ENCODE measurements around the gene PDCD1LG2.

The PDCD1LG2 gene

DNA sequence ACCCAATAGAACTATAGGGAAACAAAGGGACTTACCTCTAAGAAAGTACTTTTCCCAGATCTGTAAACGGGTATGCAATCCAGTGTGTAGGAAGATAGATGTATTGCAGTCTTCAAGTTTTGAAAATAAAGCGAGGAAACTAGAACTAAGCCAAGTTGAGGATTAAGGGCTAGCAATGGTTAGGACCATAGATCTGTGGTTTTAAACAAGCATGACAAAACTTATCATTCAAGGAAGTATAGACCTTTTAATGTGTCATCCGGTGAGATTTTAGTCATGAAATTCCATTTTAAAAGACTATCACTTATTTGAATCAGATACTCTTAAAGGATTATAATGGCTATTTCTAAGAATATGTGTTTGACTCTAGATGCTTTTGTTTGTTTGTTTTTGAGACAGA is 39.5 kb upstream of the PDCD1LG2 start:
- TF ChIP-seq, protein P1, sequence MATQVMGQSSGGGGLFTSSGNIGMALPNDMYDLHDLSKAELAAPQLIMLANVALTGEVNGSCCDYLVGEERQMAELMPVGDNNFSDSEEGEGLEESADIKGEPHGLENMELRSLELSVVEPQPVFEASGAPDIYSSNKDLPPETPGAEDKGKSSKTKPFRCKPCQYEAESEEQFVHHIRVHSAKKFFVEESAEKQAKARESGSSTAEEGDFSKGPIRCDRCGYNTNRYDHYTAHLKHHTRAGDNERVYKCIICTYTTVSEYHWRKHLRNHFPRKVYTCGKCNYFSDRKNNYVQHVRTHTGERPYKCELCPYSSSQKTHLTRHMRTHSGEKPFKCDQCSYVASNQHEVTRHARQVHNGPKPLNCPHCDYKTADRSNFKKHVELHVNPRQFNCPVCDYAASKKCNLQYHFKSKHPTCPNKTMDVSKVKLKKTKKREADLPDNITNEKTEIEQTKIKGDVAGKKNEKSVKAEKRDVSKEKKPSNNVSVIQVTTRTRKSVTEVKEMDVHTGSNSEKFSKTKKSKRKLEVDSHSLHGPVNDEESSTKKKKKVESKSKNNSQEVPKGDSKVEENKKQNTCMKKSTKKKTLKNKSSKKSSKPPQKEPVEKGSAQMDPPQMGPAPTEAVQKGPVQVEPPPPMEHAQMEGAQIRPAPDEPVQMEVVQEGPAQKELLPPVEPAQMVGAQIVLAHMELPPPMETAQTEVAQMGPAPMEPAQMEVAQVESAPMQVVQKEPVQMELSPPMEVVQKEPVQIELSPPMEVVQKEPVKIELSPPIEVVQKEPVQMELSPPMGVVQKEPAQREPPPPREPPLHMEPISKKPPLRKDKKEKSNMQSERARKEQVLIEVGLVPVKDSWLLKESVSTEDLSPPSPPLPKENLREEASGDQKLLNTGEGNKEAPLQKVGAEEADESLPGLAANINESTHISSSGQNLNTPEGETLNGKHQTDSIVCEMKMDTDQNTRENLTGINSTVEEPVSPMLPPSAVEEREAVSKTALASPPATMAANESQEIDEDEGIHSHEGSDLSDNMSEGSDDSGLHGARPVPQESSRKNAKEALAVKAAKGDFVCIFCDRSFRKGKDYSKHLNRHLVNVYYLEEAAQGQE (IDR thresholded peaks at IDR 0.05; ENCODE audit: insufficient read depth in 1 of 2, low read depth in 2 of 2, low read length in 2 of 2), result no peak
- no peak for TF ChIP-seq SIN3A (IDR thresholded peaks at IDR 0.05; ENCODE audit: borderline replicate concordance, insufficient read depth, low read length)
- no peak for TF ChIP-seq FOXP2 (optimal IDR thresholded peaks at IDR 0.05; ENCODE audit: borderline replicate concordance, extremely low read depth, extremely low read length, insufficient read depth)
- TF ChIP-seq POLR2AphosphoS5 (IDR thresholded peaks at IDR 0.05; ENCODE audit: low read depth, low read length), result no peak
- no peak for TF ChIP-seq TAF1 (IDR thresholded peaks at IDR 0.05; ENCODE audit: borderline replicate concordance, insufficient read depth, low read length)

DNA sequence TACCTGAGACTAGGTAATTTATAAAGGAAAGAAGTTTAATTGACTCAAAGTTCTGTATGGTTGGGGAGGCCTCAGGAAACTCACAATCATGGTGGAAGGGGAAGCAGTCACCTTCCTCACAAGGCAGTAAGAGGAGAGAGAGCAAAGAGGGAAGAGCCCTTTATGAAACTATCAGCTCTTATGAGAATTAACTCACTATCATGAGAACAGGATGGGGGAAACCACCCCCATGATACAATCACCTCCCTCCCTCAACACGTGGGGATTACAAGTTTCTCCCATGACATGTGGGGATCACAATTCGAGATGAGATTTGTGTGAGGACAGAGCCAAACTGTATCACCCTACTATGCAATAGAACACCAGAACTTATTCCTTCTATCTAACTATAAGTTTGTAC is 32.1 kb upstream of the PDCD1LG2 start:
- TF ChIP-seq, protein P1 (IDR thresholded peaks at IDR 0.05; ENCODE audit: insufficient read depth in 1 of 2, low read depth in 2 of 2, low read length in 2 of 2), result no peak
- TF ChIP-seq SIN3A (IDR thresholded peaks at IDR 0.05; ENCODE audit: borderline replicate concordance, insufficient read depth, low read length) (no peak), POLR2AphosphoS5 (IDR thresholded peaks at IDR 0.05; ENCODE audit: low read depth, low read length) (no peak), FOXP2 (optimal IDR thresholded peaks at IDR 0.05; ENCODE audit: borderline replicate concordance, extremely low read depth, extremely low read length, insufficient read depth) (no peak), TAF1 (IDR thresholded peaks at IDR 0.05; ENCODE audit: borderline replicate concordance, insufficient read depth, low read length) (no peak)

DNA sequence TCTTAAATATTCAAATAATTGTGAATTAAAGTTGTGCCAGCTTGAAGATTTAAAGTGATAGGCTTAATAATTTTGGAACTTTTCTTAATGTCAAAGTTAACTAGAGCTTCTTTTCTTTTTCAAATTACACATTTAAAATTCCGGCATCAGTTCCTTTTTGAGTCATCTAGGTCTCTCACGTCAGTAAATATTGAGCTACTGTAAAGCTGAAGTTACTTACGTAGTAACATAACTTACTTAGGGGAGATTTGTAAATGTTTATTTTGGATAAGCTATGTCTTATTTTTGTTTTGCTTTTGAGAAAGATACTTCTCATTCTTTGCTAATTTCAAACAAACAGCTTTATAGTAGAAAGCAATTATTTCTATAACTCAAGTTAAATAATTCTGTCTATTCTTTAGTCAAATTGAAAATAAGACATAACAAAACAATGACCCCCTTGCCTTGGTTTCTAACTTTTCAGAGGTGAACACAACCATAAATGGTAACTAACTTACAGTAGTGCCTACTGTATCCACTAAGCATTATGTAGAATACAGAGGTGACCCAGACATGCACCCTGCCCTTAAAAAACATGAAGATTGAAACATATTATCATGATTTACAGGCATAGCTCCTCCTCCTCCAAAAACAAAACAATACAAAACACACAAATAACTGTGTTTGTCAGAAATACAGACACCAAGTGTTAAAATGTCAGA is 30.2 kb upstream of the PDCD1LG2 start:
- TF ChIP-seq POLR2AphosphoS5 (IDR thresholded peaks at IDR 0.05; ENCODE audit: low read depth, low read length) (no peak), FOXP2 (optimal IDR thresholded peaks at IDR 0.05; ENCODE audit: borderline replicate concordance, extremely low read depth, extremely low read length, insufficient read depth) (no peak), SIN3A (IDR thresholded peaks at IDR 0.05; ENCODE audit: borderline replicate concordance, insufficient read depth, low read length) (no peak), TAF1 (IDR thresholded peaks at IDR 0.05; ENCODE audit: borderline replicate concordance, insufficient read depth, low read length) (no peak)
- TF ChIP-seq, protein P1 (IDR thresholded peaks at IDR 0.05; ENCODE audit: insufficient read depth in 1 of 2, low read depth in 2 of 2, low read length in 2 of 2), result no peak

GRCh38 chr9:5480919-5481318 is 29.4 kb upstream of the PDCD1LG2 start:
- TF ChIP-seq POLR2AphosphoS5 (IDR thresholded peaks at IDR 0.05; ENCODE audit: low read depth, low read length), result no peak
- TF ChIP-seq SIN3A (IDR thresholded peaks at IDR 0.05; ENCODE audit: borderline replicate concordance, insufficient read depth, low read length), result no peak
- no peak for TF ChIP-seq FOXP2 (optimal IDR thresholded peaks at IDR 0.05; ENCODE audit: borderline replicate concordance, extremely low read depth, extremely low read length, insufficient read depth)

GRCh38 chr9:5481322-5482040 is 28.9 kb upstream of the PDCD1LG2 start:
- TF ChIP-seq FOXP2 (optimal IDR thresholded peaks at IDR 0.05; ENCODE audit: borderline replicate concordance, extremely low read depth, extremely low read length, insufficient read depth), result no peak
- TF ChIP-seq, protein P1 (IDR thresholded peaks at IDR 0.05; ENCODE audit: insufficient read depth in 1 of 2, low read depth in 2 of 2, low read length in 2 of 2), result no peak
- TF ChIP-seq TAF1 (IDR thresholded peaks at IDR 0.05; ENCODE audit: borderline replicate concordance, insufficient read depth, low read length), result no peak
- TF ChIP-seq SIN3A (IDR thresholded peaks at IDR 0.05; ENCODE audit: borderline replicate concordance, insufficient read depth, low read length), result no peak
- TF ChIP-seq POLR2AphosphoS5 (IDR thresholded peaks at IDR 0.05; ENCODE audit: low read depth, low read length), result no peak

Data from PFSK-1 (cell line).